ENCODE results near the gene PCBD2. TPM values are rescaled to one million over a fixed set of nuclear protein-coding genes. Genes with fewer than 3 reads are reported as not detected.
A peak's percentile ranks its signal among the peaks of the same experiment; 100 is the strongest.
"Not testable (repeated sequence)": the region's sequence is repeated elsewhere in the genome, so short reads cannot be mapped to it uniquely, and the experiment has no call there.

Gene PCBD2
- total RNA-seq, 1 donor from 2014 or later, result 11.5 TPM

GRCh38 chr5:134905246-134905996 is 490 bp downstream of the PCBD2 start:
- CTCF ChIA-PET, result interaction anchor here (0.9 to 2.5 kb wide), 17 partner anchors 12 to 286 kb away, joined by 3 to 17 read pairs (median 4); partner anchors contain the start of genes C5orf24, CAMLG and TXNDC15
- no peak for DNase-seq
- no peaks in the 10 kb centered on the region for H3K27me3 Mint-ChIP-seq

GRCh38 chr5:134906811-134907210 is 1.9 kb downstream of the PCBD2 start:
- CTCF ChIA-PET, result interaction anchor here (1.1 to 1.2 kb wide), 2 partner anchors 168 to 170 kb away, joined by 3 read pairs; partner anchors contain the start of gene CAMLG
- TF ChIP-seq CTCF (IDR thresholded peaks at IDR 0.05), result no peak
- intact Hi-C loops (cut with micrococcal nuclease), result loop anchor here (5.0 kb wide), 1 partner anchor 535 kb away; the partner anchor contains the start of gene UBE2B
- POLR2A ChIA-PET, result interaction anchor here (1.4 kb wide), 1 partner anchor 61 kb away, joined by 3 read pairs; the partner anchor contains the start of gene C5orf24
- ATAC-seq (ENCODE audit: low read depth), result no peak
- Mint-ChIP-seq H3K27me3 (no peaks in the 10 kb centered on the region), H3K4me3 (peak overlapping the region; percentile 25), H3K9me3 (no peaks in the 10 kb centered on the region), H3K4me1 (peaks cover 29% of the 10 kb centered on the region), H3K36me3 (ENCODE audit: low read depth) (peaks cover 6% of the 10 kb centered on the region), H3K27ac (no peak overlapping the region)
- DNase-seq, result no peak

More at GRCh38 chr5:134905246-134905996, 490 bp downstream of the PCBD2 start:
- peak; percentile 9 for ATAC-seq (ENCODE audit: low read depth)
- intact Hi-C loops (cut with micrococcal nuclease), result loop anchor here (1.0 to 5.0 kb wide), 11 partner anchors 60 to 728 kb away; partner anchors contain the start of genes C5orf24, CAMLG, DDX46 and JADE2
- peaks cover 37% of the 10 kb centered on the region for H3K4me1 Mint-ChIP-seq
- peak; percentile 18 for TF ChIP-seq CTCF (IDR thresholded peaks at IDR 0.05)
- H3K4me3 Mint-ChIP-seq, result peak overlapping the region; percentile 91
- POLR2A ChIA-PET, result interaction anchor here (0.5 to 4.9 kb wide), 17 partner anchors 12 to 729 kb away, joined by 3 to 66 read pairs (median 6); partner anchors contain the start of genes C5orf24, CAMLG, DDX46 and PPP2CA
- H3K36me3 Mint-ChIP-seq (ENCODE audit: low read depth), result peaks cover 6% of the 10 kb centered on the region
- H3K27ac Mint-ChIP-seq, result peak overlapping the region; percentile 96
- H3K9me3 Mint-ChIP-seq, result no peaks in the 10 kb centered on the region

GRCh38 chr5:134910752-134911151 is 5.8 kb downstream of the PCBD2 start:
- H3K27me3 Mint-ChIP-seq; H3K36me3 Mint-ChIP-seq (ENCODE audit: low read depth); intact Hi-C loops (cut with micrococcal nuclease); H3K4me1 Mint-ChIP-seq; H3K9me3 Mint-ChIP-seq; POLR2A ChIA-PET; H3K4me3 Mint-ChIP-seq; DNase-seq; ATAC-seq (ENCODE audit: low read depth); H3K27ac Mint-ChIP-seq: not testable (repeated sequence)
- CTCF ChIA-PET, result interaction anchor here (1.4 kb wide), 1 partner anchor 172 kb away, joined by 4 read pairs; the partner anchor contains the start of gene CAMLG

GRCh38 chr5:134911285-134912206 is 6.6 kb downstream of the PCBD2 start:
- no peak overlapping the region for H3K4me3 Mint-ChIP-seq
- TF ChIP-seq CTCF (IDR thresholded peaks at IDR 0.05), result no peak
- DNase-seq (no peak), ATAC-seq (ENCODE audit: low read depth) (no peak)
- peaks cover under 1% of the 10 kb centered on the region for H3K4me1 Mint-ChIP-seq
- intact Hi-C loops (cut with micrococcal nuclease), result no loop called here
- H3K27ac Mint-ChIP-seq, result no peak overlapping the region
- H3K9me3 Mint-ChIP-seq, result no peaks in the 10 kb centered on the region
- no peaks in the 10 kb centered on the region for H3K27me3 Mint-ChIP-seq
- CTCF ChIA-PET, result interaction anchor here (0.5 kb wide), 1 partner anchor 16 kb away, joined by 3 read pairs; no protein-coding TSS in a partner anchor
- POLR2A ChIA-PET, result no interaction called here
- peaks cover 11% of the 10 kb centered on the region for H3K36me3 Mint-ChIP-seq (ENCODE audit: low read depth)

- Mint-ChIP-seq H3K4me3 (no peak overlapping the region), H3K36me3 (ENCODE audit: low read depth) (peaks cover 24% of the 10 kb centered on the region), H3K4me1 (no peaks in the 10 kb centered on the region), H3K9me3 (no peaks in the 10 kb centered on the region), H3K27ac (no peak overlapping the region), H3K27me3 (no peaks in the 10 kb centered on the region)
- DNase-seq (no peak), ATAC-seq (ENCODE audit: low read depth) (no peak)
- POLR2A ChIA-PET, result no interaction called here
- CTCF ChIA-PET, result no interaction called here
- intact Hi-C loops (cut with micrococcal nuclease), result no loop called here
- TF ChIP-seq CTCF (IDR thresholded peaks at IDR 0.05), result no peak
These were observed 8.3 kb downstream of the PCBD2 start for GRCh38 chr5:134913254-134913653.

All from activated B cell treated with CpG ODN at 0.5 μM for 24 hours (primary cell).